WTC11 (cell line): Measurements from ENCODE around the gene PIEZO1.

Experiments used
- ATF1 ChIP-seq: sonication (generic); formaldehyde crosslinking; IDR thresholded peaks from 2 replicates; pipeline ENCODE4 v1.8.1; 2023; ENCODE audit warnings: mild to moderate bottlenecking, moderate library complexity, missing genetic modification reagents
- CBFB ChIP-seq: sonication (generic); formaldehyde crosslinking; IDR thresholded peaks from 2 replicates; pipeline ENCODE4 v1.8.1; 2022; ENCODE audit warnings: mild to moderate bottlenecking, low read depth, missing genetic modification reagents
- CTCF ChIP-seq: fragments of 200-600 bp; IDR thresholded peaks from 2 replicates; pipeline ENCODE4 v1.8.0; 2022; ENCODE audit warnings: antibody characterized with exemption
- EMX1 ChIP-seq: fragments of 250-450 bp; sonication (Bioruptor Pico); IDR thresholded peaks from 2 replicates; pipeline ENCODE4 v1.8.0; 2021; ENCODE audit warnings: mild to moderate bottlenecking
- FOXK1 ChIP-seq: sonication (generic); formaldehyde crosslinking; IDR thresholded peaks from 2 replicates; pipeline ENCODE4 v1.8.0; 2022; ENCODE audit warnings: mild to moderate bottlenecking, moderate library complexity, missing genetic modification reagents
- MAX ChIP-seq: sonication (generic); formaldehyde crosslinking; IDR thresholded peaks from 2 replicates; pipeline ENCODE4 v1.8.0; 2022; ENCODE audit warnings: mild to moderate bottlenecking, missing genetic modification reagents
- NFE2L1 ChIP-seq: sonication (generic); formaldehyde crosslinking; IDR thresholded peaks from 2 replicates; pipeline ENCODE4 v1.8.1; 2023; ENCODE audit warnings: missing genetic modification reagents
- PRDM15 ChIP-seq: sonication (generic); formaldehyde crosslinking; IDR thresholded peaks from 2 replicates; pipeline ENCODE4 v1.8.0; 2022; ENCODE audit warnings: missing genetic modification reagents
- SP1 ChIP-seq: sonication (generic); formaldehyde crosslinking; conservative IDR thresholded peaks from 2 replicates; pipeline ENCODE4 v1.8.1; 2022; ENCODE audit warnings: missing genetic modification reagents
- ZBTB21 ChIP-seq: sonication (generic); formaldehyde crosslinking; IDR thresholded peaks from 2 replicates; pipeline ENCODE4 v1.8.1; 2023; ENCODE audit warnings: mild to moderate bottlenecking, missing genetic modification reagents, borderline replicate concordance
- ZNF138 ChIP-seq: sonication (generic); formaldehyde crosslinking; conservative IDR thresholded peaks from 2 replicates; pipeline ENCODE4 v1.8.1; 2022; ENCODE audit warnings: mild to moderate bottlenecking, moderate library complexity, missing genetic modification reagents
- ZNF317 ChIP-seq: sonication (generic); formaldehyde crosslinking; IDR thresholded peaks from 2 replicates; pipeline ENCODE4 v1.8.1; 2023; ENCODE audit warnings: low read depth, mild to moderate bottlenecking, moderate library complexity, missing genetic modification reagents, borderline replicate concordance

- no peak for TF ChIP-seq CTCF
- TF ChIP-seq ZNF138 (CRISPR knock-in tag): no peak
- TF ChIP-seq ATF1 (CRISPR knock-in tag): no peak
- TF ChIP-seq PRDM15 (CRISPR knock-in tag): no peak
- no peak for TF ChIP-seq SP1
- TF ChIP-seq ZBTB21 (CRISPR knock-in tag): no peak
- TF ChIP-seq CBFB (CRISPR knock-in tag): no peak
- no peak for TF ChIP-seq FOXK1
- no peak for TF ChIP-seq EMX1 (CRISPR knock-in tag)
- no peak for TF ChIP-seq NFE2L1 (CRISPR knock-in tag)
- TF ChIP-seq ZNF317 (CRISPR knock-in tag): no peak
- TF ChIP-seq MAX: no peak
Measured at GRCh38 chr16:88739139-88739976, 45.7 kb downstream of the PIEZO1 start.
